Inferior parietal cortex (tissue), 1 donor: ENCODE data around the gene EEF1AKMT3.
"Not testable (repeated sequence)": the region's sequence is repeated elsewhere in the genome, so short reads cannot be mapped to it uniquely, and the experiment has no call there.

Experiments used
- DNase-seq: peaks from one replicate; pipeline ENCODE4 v3.0.0-alpha.2; 2016; ENCODE audit errors: extremely low spot score

EEF1AKMT3 gene

DNA sequence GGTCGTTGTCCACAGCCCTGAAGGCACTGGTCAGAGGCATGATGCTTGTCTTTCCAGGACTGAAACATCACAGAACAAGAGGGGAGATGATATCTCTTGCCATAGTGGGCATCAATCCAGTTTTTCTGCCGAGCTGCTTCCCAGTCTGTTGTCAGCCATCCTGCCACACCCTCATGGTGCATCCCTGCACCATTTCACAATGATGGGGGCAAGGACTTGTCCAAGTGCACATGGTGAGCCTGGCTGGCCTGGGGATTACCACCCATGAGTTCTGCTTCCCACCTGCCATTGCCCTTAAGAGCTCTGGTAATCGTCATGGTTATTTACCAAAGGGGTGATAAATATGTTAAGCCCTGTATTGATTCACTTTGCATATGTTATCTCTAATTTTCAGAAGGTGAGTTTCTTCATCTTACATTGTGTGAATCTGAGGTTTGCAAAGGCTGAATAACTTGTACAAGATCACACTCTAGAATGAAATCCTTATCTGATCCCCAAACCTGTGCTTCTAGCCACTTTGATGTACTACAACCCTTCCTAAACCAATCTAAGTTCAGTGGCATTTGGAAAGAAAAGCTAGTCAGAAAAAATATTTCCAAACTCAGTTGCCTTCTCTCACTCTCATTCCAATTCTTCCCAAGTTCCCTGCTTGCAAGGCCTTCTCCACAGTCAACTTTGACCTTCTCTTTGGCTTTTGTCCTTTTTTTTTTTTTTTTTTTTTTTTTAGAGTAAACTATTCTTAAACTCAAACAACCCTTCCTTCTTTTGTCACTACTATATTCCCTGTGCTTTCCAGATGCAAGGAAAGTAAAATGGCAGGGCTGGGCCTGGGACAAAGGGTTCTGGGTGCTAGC lies 43.8 kb downstream of the EEF1AKMT3 start:
- DNase-seq: no peak

DNA sequence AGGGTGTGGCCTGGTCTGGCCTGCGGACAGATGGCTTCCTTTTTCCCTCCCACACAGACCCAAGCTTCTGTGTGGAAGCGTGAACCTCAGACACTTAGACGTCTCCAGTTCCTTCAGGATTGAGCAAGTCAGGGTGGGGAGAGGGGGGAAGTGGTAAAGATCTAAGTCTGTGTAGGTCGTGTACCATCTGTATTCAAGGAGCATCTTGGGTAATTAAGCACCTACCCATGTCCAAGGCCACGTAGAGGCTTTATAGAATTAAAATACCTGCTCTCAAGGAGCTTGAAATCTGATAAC lies 44.4 kb downstream of the EEF1AKMT3 start:
- DNase-seq: no peak

- no peak for DNase-seq
Measured at GRCh38 chr12:57817261-57817989, 45.0 kb downstream of the EEF1AKMT3 start.

- DNase-seq: not testable (repeated sequence)
Measured at GRCh38 chr12:57817990-57818331, 45.5 kb downstream of the EEF1AKMT3 start.

DNA sequence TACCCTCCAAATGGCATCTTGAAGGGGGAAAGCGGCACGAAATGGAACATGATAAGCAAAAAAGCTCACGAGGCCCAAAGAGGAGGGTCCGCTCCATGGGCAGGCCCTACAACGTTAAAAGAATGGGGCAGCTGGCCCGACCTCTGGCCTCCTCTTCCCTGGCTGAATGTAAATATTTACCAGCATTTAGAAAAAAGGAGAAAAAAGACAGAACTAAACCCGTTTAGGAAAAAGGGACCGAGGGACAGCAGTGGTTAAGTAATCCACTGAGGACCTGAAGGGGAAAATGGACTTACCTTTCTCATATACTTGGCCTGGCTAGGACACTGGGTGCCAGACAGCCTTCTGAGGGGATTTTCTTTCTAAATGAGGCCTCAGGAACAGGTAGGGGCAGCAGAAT lies 47.7 kb downstream of the EEF1AKMT3 start:
- not testable (repeated sequence) for DNase-seq

- not testable (repeated sequence) for DNase-seq
Measured at GRCh38 chr12:57821015-57821414, 48.6 kb downstream of the EEF1AKMT3 start.

GRCh38 chr12:57821474-57822214 lies 49.2 kb downstream of the EEF1AKMT3 start:
- no peak for DNase-seq

DNA sequence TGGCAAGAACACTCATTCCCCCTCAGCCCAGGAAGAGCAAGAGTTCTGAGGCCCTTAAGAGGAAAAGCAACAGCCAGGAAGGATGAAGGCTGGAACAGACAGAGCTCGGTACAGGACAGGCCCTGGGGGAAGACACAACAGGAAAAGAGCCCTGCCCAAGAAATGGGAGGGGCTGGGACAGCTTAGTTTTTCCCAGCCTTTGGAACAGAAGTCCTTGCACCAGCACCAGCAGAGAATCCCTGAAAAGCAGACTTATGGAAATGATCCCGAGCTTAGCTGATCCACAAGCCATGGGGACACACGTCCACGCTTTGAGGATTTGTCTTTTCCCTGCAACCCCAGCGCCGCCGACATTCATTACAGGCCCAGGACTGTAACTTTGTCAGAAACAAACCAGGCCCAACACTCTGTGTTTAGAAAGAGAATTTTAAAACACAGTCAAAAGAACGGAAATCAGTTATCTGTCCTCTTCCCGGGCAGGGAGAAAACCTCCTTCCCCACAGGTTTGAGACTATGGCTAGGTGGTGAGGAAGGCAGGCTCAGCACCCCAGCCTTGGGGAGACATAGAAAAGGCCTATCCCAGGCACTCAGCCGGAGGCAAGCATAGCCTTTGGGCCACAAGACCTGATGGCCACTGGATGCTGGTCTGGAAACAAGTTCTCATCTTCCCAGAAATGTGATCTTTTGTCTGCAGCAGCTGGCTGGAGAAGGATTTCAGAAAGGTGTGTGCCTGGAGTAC lies 50.1 kb downstream of the EEF1AKMT3 start:
- no peak for DNase-seq

DNA sequence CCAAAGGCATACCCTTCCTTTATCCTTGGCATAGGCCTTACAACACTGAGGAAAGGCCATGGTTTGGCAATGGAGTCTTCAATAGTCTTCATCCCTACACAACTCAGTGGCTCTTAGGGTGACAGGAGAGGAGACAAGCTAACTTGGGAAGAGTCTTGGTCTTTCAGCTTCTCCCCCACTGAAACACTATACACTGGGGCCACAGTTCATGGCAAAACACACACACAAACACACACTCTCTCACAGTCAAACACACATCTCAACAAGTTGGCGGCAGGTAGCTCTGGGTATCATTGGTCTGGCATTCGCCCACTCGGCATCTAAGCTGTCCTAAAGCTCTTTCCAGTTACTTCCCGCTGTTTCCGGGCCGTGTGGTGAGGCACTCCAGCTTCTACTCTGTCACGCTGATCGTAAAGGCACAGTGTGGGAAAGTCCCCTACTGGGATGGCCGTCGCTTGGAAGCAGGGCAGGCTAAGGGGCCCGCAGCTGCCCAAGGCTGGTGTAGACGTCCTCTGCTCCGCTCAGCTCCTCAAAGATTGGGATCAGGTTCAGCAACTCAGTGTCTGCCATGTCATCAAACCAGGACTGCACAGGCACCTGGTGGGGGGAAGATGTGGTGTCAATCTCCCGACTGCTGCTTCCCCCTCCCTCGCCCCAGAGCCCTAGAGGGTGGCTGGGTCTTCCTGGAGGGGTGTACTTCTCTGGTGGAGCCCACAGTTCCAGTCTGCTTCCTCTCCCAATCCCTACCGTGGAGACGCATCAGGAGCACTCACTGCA lies 50.9 kb downstream of the EEF1AKMT3 start:
- DNase-seq: no peak

DNA sequence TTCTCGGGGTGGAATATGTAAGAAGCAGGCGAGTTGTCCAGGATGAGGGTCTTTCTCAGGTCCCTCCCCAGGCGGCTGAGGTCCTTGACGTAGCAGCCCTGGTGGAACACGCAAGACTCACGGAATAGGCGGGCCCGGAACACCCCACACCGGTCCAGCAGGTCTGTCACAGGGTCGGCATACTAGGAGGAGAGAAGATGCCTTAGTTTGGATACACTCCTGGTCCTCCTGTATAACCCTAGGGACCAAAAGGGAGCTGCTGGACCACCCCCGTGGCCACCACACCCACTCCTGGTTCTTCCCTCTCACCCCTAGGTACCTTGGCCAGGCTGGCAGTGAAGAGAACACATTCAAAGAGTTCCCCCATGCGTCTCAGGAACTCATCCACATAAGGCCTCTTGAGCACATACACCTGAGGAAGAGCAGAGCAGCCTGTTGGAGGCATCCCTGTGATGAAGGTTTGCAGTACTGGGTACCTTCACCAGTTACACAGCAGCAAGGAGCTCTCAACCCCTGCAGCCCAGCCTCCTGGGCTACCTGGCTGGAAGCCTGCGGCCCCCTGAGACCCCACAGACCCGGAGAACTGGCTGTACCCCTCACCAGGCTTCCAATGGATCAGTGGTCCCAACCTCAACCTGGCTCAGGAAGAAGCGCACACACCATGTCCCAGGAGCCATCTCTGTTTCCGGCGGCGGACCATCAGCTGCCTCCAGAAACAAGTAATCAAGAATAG lies 51.7 kb downstream of the EEF1AKMT3 start:
- no peak for DNase-seq

DNA sequence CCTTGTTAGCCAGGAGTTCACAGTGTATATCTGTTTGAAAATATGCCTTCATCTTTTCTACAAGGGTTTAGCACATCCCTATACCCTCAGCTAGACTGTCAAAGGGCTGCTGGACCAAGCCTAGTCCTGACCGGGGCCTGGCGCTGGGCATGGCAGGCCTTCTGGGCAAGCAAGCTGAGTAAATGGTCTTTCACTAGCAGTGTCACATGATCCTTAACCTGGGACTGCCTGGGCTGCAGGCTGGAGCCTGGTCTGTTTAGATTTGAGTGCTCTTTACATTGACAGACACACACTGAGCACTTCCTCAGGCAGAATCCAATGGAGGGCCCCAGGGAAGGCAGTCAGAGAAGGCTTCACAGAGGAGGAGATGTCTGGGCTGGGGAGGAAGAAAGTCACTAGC lies 53.0 kb downstream of the EEF1AKMT3 start:
- no peak for DNase-seq

GRCh38 chr12:57826400-57826799 lies 54.0 kb downstream of the EEF1AKMT3 start:
- no peak for DNase-seq

DNA sequence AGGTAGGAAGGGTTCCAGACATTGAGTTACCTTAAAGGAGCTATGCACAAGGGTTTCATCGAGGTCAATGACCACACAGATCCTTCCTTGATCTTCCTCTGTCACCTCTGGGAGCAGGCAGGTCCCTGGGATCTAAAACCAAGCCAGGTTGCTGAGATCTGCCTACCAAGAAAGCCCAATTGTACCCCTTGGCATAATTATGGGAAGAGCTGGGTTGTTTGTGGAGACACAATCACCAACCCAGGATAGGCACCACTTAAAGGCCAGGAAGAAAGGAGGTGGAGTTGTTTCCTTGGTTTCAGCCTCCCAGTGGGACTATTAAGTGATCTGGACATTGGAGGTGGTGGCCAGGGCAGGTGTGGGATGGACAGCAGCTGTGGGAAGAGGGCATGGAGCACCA lies 54.6 kb downstream of the EEF1AKMT3 start:
- no peak for DNase-seq

- DNase-seq: no peak
Measured at GRCh38 chr12:57829025-57829777, 56.8 kb downstream of the EEF1AKMT3 start.

DNA sequence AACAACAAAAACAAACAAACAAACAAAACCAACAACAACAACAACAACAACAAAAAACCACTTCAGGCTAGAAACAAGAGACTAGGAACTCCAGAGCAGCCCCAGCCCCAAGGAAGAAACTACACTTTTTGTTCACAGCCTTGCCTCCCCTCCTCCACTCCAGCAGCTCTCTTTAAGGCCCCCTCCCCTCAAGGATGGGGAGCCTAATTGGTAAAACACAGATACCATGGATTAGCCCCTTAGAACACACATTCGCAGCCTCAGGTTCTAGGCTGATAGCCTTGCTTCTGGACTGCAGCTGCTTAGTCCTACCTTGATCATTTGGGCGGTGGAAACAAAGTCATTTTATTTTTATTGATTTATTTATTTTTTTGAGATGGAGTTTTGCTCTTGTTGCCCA lies 58.0 kb downstream of the EEF1AKMT3 start:
- DNase-seq: no peak
